Kidney epithelial cell (primary cell): Measurements from ENCODE around the gene TSNAXIP1. TPM values are rescaled to one million over a fixed set of nuclear protein-coding genes. Genes with fewer than 3 reads are reported as not detected.

Experiments
- DNase-seq: peaks from one replicate; pipeline ENCODE4 v3.0.0-alpha.2; 2010; ENCODE audit warnings: low read depth
- H3K27me3 ChIP-seq: 2 replicates; pipeline ENCODE4 v1.6.0; 2011; ENCODE audit warnings: low read length; ENCODE audit not compliant: control insufficient read depth, insufficient read depth
- H3K36me3 ChIP-seq: 2 replicates; pipeline ENCODE4 v1.5.1; 2011; ENCODE audit warnings: low read length; ENCODE audit not compliant: control insufficient read depth, insufficient read depth
- H3K4me3 ChIP-seq: 2 replicates; pipeline ENCODE4 v1.5.1; 2011; ENCODE audit warnings: low read depth, mild to moderate bottlenecking, control low read depth, low read length
- CTCF ChIP-seq: IDR thresholded peaks from 2 replicates; pipeline ENCODE4 v1.5.1; 2011; ENCODE audit warnings: mild to moderate bottlenecking, moderate library complexity, low read length, control low read depth, inconsistent platforms; ENCODE audit not compliant: insufficient read depth, poor library complexity, severe bottlenecking
- total RNA-seq: library from RNA; depleted of rRNA; stranded (reverse); fragments of >200 nt; gene quantifications from 2 replicates; pipeline ENCODE4 v1.2.3, GENCODE V29; 2015

TSNAXIP1 gene
- total RNA-seq, 1 donor from 2014 or later, result 0.63 TPM

- Histone ChIP-seq H3K27me3 (no peaks in the 10 kb centered on the region), H3K4me3 (peak overlapping the region; percentile 96), H3K36me3 (peaks cover 3% of the 10 kb centered on the region)
- no peak for DNase-seq
- no peak for TF ChIP-seq CTCF
Observed at GRCh38 chr16:67846063-67846319, 39.3 kb downstream of the TSNAXIP1 start.

GRCh38 chr16:67846320-67847063 is 39.8 kb downstream of the TSNAXIP1 start, which contains the start of gene NUTF2:
Gene NUTF2 (plus strand): TSS chr16:67846933. CDS start chr16:67865131, 18,198 bp downstream.
- no peak for TF ChIP-seq CTCF
- H3K4me3 ChIP-seq, result peak within 1 kb of the TSS; percentile 96
- peaks cover 3% of the 10 kb centered on the region for H3K36me3 ChIP-seq
- H3K27me3 ChIP-seq, result no peaks in the 10 kb centered on the region
- peak; percentile 64 for DNase-seq

- H3K4me3 ChIP-seq, result peak within 1 kb of the TSS; percentile 96
- H3K36me3 ChIP-seq, result peaks cover 3% of the 10 kb centered on the region
- no peaks in the 10 kb centered on the region for H3K27me3 ChIP-seq
- no peak for TF ChIP-seq CTCF
- no peak for DNase-seq
Observed at GRCh38 chr16:67847064-67847861, 40.6 kb downstream of the TSNAXIP1 start, which contains the start of gene CENPT. Gene CENPT (minus strand): TSS chr16:67847693. CDS start chr16:67833859, 13,834 bp downstream.

- TF ChIP-seq CTCF, result no peak
- no peak for DNase-seq
Observed at GRCh38 chr16:67848118-67848517, 41.4 kb downstream of the TSNAXIP1 start.

GRCh38 chr16:67853670-67854069 is 47.0 kb downstream of the TSNAXIP1 start:
- Histone ChIP-seq H3K36me3 (peaks cover 3% of the 10 kb centered on the region), H3K4me3 (no peak overlapping the region), H3K27me3 (no peaks in the 10 kb centered on the region)
- no peak for TF ChIP-seq CTCF
- no peak for DNase-seq

More at GRCh38 chr16:67848118-67848517, 41.4 kb downstream of the TSNAXIP1 start:
- Histone ChIP-seq H3K27me3 (no peaks in the 10 kb centered on the region), H3K36me3 (peaks cover 3% of the 10 kb centered on the region), H3K4me3 (peak overlapping the region; percentile 96)

- Histone ChIP-seq H3K36me3 (peaks cover 2% of the 10 kb centered on the region), H3K4me3 (no peak overlapping the region), H3K27me3 (no peaks in the 10 kb centered on the region)
- DNase-seq, result no peak
- TF ChIP-seq CTCF, result no peak
Observed at GRCh38 chr16:67855789-67856188, 49.1 kb downstream of the TSNAXIP1 start.
